WTC11 (cell line): ENCODE measurements around the gene TRIM4.

ENCODE experiments used
- SMAD4 ChIP-seq: sonication (generic); formaldehyde crosslinking; IDR thresholded peaks from 2 replicates; pipeline ENCODE4 v1.8.0; 2022; ENCODE audit warnings: mild to moderate bottlenecking, missing genetic modification reagents
- TF ChIP-seq, protein P1 (sequence below): sonication (generic); formaldehyde crosslinking; IDR thresholded peaks from 2 replicates; pipeline ENCODE4 v1.8.1; 2022; ENCODE audit warnings: low read depth, missing genetic modification reagents, borderline replicate concordance
- TF ChIP-seq, protein P2 (sequence below): fragments of 200-600 bp; IDR thresholded peaks from 2 replicates; pipeline ENCODE4 v1.8.0; 2022; ENCODE audit warnings: antibody characterized with exemption

DNA sequence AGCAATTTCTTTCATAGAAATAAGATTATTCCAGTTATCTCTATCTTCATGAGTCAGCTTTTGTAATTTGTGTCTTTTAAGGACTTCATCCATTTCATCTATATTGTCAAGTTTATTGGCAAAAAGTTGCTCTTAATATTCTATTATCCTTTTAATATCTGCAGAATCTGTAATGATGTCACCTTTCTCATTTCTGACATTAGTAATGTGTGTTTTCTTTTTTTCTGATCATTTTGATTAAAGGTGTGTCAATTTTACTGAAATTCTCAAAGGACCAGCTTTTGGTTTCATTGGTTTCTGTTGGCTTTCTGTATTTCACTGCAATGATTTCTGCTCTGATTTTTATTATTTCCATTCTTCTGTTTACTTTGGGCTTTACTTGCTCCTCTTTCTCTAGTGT, 24.6 kb downstream of the TRIM4 start:
- no peak for TF ChIP-seq SMAD4 (CRISPR knock-in tag)
- TF ChIP-seq, protein P1, sequence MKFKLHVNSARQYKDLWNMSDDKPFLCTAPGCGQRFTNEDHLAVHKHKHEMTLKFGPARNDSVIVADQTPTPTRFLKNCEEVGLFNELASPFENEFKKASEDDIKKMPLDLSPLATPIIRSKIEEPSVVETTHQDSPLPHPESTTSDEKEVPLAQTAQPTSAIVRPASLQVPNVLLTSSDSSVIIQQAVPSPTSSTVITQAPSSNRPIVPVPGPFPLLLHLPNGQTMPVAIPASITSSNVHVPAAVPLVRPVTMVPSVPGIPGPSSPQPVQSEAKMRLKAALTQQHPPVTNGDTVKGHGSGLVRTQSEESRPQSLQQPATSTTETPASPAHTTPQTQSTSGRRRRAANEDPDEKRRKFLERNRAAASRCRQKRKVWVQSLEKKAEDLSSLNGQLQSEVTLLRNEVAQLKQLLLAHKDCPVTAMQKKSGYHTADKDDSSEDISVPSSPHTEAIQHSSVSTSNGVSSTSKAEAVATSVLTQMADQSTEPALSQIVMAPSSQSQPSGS (CRISPR knock-in tag), result no peak
- TF ChIP-seq, protein P2, sequence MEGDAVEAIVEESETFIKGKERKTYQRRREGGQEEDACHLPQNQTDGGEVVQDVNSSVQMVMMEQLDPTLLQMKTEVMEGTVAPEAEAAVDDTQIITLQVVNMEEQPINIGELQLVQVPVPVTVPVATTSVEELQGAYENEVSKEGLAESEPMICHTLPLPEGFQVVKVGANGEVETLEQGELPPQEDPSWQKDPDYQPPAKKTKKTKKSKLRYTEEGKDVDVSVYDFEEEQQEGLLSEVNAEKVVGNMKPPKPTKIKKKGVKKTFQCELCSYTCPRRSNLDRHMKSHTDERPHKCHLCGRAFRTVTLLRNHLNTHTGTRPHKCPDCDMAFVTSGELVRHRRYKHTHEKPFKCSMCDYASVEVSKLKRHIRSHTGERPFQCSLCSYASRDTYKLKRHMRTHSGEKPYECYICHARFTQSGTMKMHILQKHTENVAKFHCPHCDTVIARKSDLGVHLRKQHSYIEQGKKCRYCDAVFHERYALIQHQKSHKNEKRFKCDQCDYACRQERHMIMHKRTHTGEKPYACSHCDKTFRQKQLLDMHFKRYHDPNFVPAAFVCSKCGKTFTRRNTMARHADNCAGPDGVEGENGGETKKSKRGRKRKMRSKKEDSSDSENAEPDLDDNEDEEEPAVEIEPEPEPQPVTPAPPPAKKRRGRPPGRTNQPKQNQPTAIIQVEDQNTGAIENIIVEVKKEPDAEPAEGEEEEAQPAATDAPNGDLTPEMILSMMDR, result no peak
